Astrocyte (in vitro differentiated cells and primary cell): Measurements from ENCODE around the gene MTERF4. TPM values are rescaled to one million over a fixed set of nuclear protein-coding genes. Genes with fewer than 3 reads are reported as not detected.

Experiments used
- DNase-seq: peaks from one replicate; pipeline ENCODE4 v3.0.0-alpha.2; 2010; ENCODE audit warnings: low read depth
- FAIRE-seq: peaks from 2 replicates; lab custom pipeline; 2011; peaks lifted over from hg19 to GRCh38; lab: Jason Lieb, UNC
- H2AFZ ChIP-seq: 2 replicates; pipeline ENCODE4 v1.6.0; 2012; ENCODE audit warnings: low read depth, low read length, inconsistent platforms
- H3K27ac ChIP-seq: 2 replicates; pipeline ENCODE4 v1.5.1; 2011; ENCODE audit warnings: low read depth, low read length, inconsistent platforms
- H3K27me3 ChIP-seq: 2 replicates; pipeline ENCODE4 v1.6.0; 2011; ENCODE audit warnings: low read length, inconsistent platforms; ENCODE audit not compliant: insufficient read depth
- H3K36me3 ChIP-seq: 2 replicates; pipeline ENCODE4 v1.5.1; 2011; ENCODE audit warnings: low read length, inconsistent platforms; ENCODE audit not compliant: insufficient read depth
- H3K4me1 ChIP-seq: 2 replicates; pipeline ENCODE4 v1.5.1; 2011; ENCODE audit warnings: low read length, inconsistent platforms; ENCODE audit not compliant: insufficient read depth
- H3K4me2 ChIP-seq: 2 replicates; pipeline ENCODE4 v1.6.0; 2012; ENCODE audit warnings: low read length, inconsistent platforms
- H3K4me3 ChIP-seq: 2 replicates; pipeline ENCODE4 v1.5.1; 2011; ENCODE audit warnings: low read depth, mild to moderate bottlenecking, low read length, inconsistent platforms; ENCODE audit not compliant: insufficient read depth
- H3K79me2 ChIP-seq: 2 replicates; pipeline ENCODE4 v1.6.0; 2012; ENCODE audit warnings: mild to moderate bottlenecking, low read length, inconsistent platforms; ENCODE audit not compliant: insufficient read depth
- H3K9ac ChIP-seq: 2 replicates; pipeline ENCODE4 v1.6.0; 2012; ENCODE audit warnings: mild to moderate bottlenecking, low read length, inconsistent platforms
- H3K9me3 ChIP-seq: 2 replicates; pipeline ENCODE4 v1.5.1; 2012; ENCODE audit warnings: low read depth, mild to moderate bottlenecking, low read length, inconsistent platforms; ENCODE audit not compliant: insufficient read depth
- H4K20me1 ChIP-seq: 2 replicates; pipeline ENCODE4 v1.6.0; 2012; ENCODE audit warnings: low read length, inconsistent platforms; ENCODE audit not compliant: insufficient read depth
- H3K27ac Mint-ChIP-seq: one replicate; pipeline ENCODE4 v1.8.0; 2021; ENCODE audit warnings: mild to moderate bottlenecking, mixed read lengths; ENCODE audit not compliant: unreplicated experiment
- H3K27me3 Mint-ChIP-seq: one replicate; pipeline ENCODE4 v1.8.0; 2021; ENCODE audit warnings: low read depth, mixed read lengths; ENCODE audit not compliant: unreplicated experiment
- H3K36me3 Mint-ChIP-seq: one replicate; pipeline ENCODE4 v1.8.0; 2021; ENCODE audit warnings: low read depth, mixed read lengths; ENCODE audit not compliant: unreplicated experiment
- H3K4me1 Mint-ChIP-seq: one replicate; pipeline ENCODE4 v1.8.0; 2021; ENCODE audit warnings: low read depth, mixed read lengths; ENCODE audit not compliant: unreplicated experiment
- H3K4me3 Mint-ChIP-seq: one replicate; pipeline ENCODE4 v1.8.0; 2021; ENCODE audit warnings: mild to moderate bottlenecking, moderate library complexity, mixed read lengths; ENCODE audit not compliant: unreplicated experiment
- H3K9me3 Mint-ChIP-seq: one replicate; pipeline ENCODE4 v1.8.0; 2021; ENCODE audit warnings: mild to moderate bottlenecking, mixed read lengths; ENCODE audit not compliant: unreplicated experiment
- EZH2 ChIP-seq: IDR thresholded peaks from 2 replicates; pipeline ENCODE4 v1.6.1; 2012; ENCODE audit warnings: mild to moderate bottlenecking, low read length, inconsistent platforms; ENCODE audit not compliant: insufficient read depth
- total RNA-seq: library from RNA; stranded (reverse); gene quantifications from 2 replicates; pipeline ENCODE4 v1.2.1, GENCODE V29; 2021
- TF ChIP-seq, protein P1 (sequence below): IDR thresholded peaks from 2 replicates; pipeline ENCODE4 v1.5.1; 2011; ENCODE audit warnings: low read depth, mild to moderate bottlenecking, inconsistent platforms, low read length, moderate library complexity; ENCODE audit not compliant: insufficient read depth

The MTERF4 gene
- total RNA-seq, 1 donor from 2014 or later: 26.3 TPM

DNA sequence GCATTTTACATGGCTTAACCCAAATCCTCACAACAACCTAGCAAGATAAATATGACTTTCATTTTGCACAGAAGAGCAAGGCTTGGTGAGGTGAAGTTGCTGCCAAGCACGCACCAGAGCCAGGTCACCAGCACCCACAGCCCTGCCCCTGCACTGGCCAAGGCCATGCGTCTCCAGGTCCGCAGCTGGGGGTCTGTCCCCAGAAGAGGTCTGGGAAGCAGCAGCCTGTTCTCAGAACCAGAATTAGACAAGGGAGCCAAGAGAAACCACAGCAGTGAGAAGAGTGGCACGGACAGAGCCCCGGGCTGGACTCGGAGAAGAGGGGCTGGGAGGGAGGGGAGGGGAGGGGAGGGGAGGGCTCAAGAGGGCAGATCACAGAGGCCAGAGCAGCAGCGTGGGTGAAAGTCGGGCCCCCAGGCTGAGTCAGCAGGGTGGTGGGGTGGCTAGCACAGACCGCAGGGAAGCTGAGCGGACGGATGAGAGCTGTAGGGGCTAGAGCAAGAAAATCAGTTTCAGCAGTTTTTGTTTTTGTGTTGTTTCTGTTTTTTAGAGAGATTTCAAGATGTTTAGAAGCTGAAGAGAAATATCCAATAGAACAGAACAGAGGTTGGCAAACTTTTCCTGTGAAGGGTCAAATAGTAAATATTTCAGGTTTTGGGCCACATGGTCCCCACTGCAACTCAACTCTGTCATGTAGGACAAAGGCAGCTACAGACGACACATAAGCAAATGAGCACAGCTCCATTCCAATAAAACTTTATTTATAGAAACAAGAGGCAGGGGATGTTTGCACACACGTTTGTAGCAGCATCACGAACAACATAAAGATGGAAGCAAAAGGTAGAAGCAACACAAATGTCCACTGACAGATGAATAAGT, 7.4 kb upstream of the MTERF4 start:
- no peak for TF ChIP-seq EZH2
- TF ChIP-seq, protein P1, sequence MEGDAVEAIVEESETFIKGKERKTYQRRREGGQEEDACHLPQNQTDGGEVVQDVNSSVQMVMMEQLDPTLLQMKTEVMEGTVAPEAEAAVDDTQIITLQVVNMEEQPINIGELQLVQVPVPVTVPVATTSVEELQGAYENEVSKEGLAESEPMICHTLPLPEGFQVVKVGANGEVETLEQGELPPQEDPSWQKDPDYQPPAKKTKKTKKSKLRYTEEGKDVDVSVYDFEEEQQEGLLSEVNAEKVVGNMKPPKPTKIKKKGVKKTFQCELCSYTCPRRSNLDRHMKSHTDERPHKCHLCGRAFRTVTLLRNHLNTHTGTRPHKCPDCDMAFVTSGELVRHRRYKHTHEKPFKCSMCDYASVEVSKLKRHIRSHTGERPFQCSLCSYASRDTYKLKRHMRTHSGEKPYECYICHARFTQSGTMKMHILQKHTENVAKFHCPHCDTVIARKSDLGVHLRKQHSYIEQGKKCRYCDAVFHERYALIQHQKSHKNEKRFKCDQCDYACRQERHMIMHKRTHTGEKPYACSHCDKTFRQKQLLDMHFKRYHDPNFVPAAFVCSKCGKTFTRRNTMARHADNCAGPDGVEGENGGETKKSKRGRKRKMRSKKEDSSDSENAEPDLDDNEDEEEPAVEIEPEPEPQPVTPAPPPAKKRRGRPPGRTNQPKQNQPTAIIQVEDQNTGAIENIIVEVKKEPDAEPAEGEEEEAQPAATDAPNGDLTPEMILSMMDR: no peak
- Histone ChIP-seq H4K20me1 (no peaks in the 10 kb centered on the region), H3K4me1 (no peaks in the 10 kb centered on the region), H3K9ac (no peak overlapping the region), H3K27ac (no peak overlapping the region), H3K36me3 (no peaks in the 10 kb centered on the region), H3K4me2 (no peak overlapping the region), H3K27me3 (no peaks in the 10 kb centered on the region), H3K79me2 (no peaks in the 10 kb centered on the region), H2AFZ (no peak overlapping the region), H3K9me3 (no peaks in the 10 kb centered on the region), H3K4me3 (no peak overlapping the region)
- FAIRE-seq (no peak), DNase-seq (no peak)
- Mint-ChIP-seq H3K36me3 (peaks cover 2% of the 10 kb centered on the region), H3K27ac (no peak overlapping the region), H3K4me3 (no peak overlapping the region), H3K4me1 (no peaks in the 10 kb centered on the region), H3K9me3 (no peaks in the 10 kb centered on the region), H3K27me3 (peaks cover 3% of the 10 kb centered on the region)

DNA sequence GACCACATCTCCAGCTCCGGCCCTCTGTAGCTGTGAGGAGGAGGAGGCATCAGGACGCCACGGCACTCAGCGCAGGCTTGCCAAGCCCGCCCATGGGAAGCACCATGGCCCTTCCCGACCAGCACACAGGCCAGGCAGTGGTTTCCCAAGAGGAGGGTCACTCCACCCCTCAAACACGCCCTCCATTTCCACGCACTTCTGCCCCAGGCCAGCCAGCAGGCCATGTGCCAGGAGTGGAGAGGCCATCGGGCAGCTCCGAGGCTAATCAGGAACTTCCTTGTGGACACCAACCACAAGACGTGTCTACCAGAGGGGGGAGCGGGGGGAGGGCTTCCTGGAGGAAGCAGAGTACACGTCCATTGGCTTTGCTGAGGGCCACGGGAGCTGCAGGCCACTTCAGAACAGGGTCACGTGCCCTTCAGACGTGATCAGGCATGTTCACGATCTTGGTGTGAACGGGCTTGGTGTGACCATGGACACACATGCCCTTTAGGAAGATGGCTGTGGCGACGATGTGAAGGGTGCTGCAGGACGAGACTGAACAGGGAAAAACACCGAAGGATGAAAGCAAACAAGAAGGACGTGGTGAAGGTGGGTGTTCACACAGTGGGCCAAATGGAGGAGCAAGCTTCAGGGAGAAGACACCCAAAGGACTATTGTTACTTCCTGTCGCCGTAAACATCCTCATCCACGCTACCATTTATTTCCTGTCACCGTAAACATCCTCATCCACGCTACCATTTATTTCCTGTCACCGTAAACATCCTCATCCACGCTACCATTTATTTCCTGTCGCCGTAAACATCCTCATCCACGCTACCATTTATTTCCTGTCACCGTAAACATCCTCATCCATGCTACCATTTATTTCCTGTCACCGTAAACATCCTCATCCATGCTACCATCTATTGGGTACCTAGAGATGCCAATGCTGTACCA, 6.5 kb upstream of the MTERF4 start:
- H3K27ac Mint-ChIP-seq: no peak overlapping the region
- H3K36me3 Mint-ChIP-seq: peaks cover 2% of the 10 kb centered on the region
- Histone ChIP-seq H3K9ac (no peak overlapping the region), H3K27me3 (no peaks in the 10 kb centered on the region), H3K4me3 (no peak overlapping the region), H3K36me3 (no peaks in the 10 kb centered on the region), H3K27ac (no peak overlapping the region), H3K9me3 (no peaks in the 10 kb centered on the region), H2AFZ (no peak overlapping the region), H3K4me1 (no peaks in the 10 kb centered on the region), H3K4me2 (no peak overlapping the region), H3K79me2 (no peaks in the 10 kb centered on the region), H4K20me1 (no peaks in the 10 kb centered on the region)
- no peak overlapping the region for H3K4me3 Mint-ChIP-seq
- no peak for DNase-seq
- FAIRE-seq: no peak
- no peaks in the 10 kb centered on the region for H3K9me3 Mint-ChIP-seq
- TF ChIP-seq, protein P1: no peak
- no peak for TF ChIP-seq EZH2
- H3K27me3 Mint-ChIP-seq: peaks cover 3% of the 10 kb centered on the region
- H3K4me1 Mint-ChIP-seq: no peaks in the 10 kb centered on the region
